Vagina (tissue), 2 donors: ENCODE results near the gene FMN2.

Source experiments
- POLR2A ChIP-seq, 2 donors: fragments of 450-650 bp; IDR thresholded peaks; one replicate each; pipeline ENCODE4 v1.6.1; 2017; ENCODE audit warnings: antibody characterized with exemption in 2 of 2, mild to moderate bottlenecking in 2 of 2, moderate library complexity in 2 of 2
- POLR2AphosphoS5 ChIP-seq, 2 donors: sonication (generic); formaldehyde crosslinking; IDR thresholded peaks; one replicate each; pipeline ENCODE4 v1.9.0; 2017; ENCODE audit warnings: antibody characterized with exemption in 2 of 2, mild to moderate bottlenecking in 2 of 2, low read depth in 1 of 2; ENCODE audit not compliant: insufficient read depth in 1 of 2
- TF ChIP-seq, protein P1 (sequence below), 3 experiments: fragments of 450-650 bp in 2 of 3; fragments of 200-600 bp in 1 of 3; sonication (generic) in 1 of 3; IDR thresholded peaks; one replicate each; pipeline ENCODE4 v1.5.1; 2017 to 2019; ENCODE audit warnings: antibody characterized with exemption in 3 of 3, mild to moderate bottlenecking in 2 of 3, moderate library complexity in 2 of 3

- TF ChIP-seq POLR2A (IDR thresholded peaks at IDR 0.05) (no peak), POLR2AphosphoS5 (IDR thresholded peaks at IDR 0.05; ENCODE audit: insufficient read depth in 1 of 2, low read depth in 1 of 2) (no peak)
- TF ChIP-seq, protein P1, sequence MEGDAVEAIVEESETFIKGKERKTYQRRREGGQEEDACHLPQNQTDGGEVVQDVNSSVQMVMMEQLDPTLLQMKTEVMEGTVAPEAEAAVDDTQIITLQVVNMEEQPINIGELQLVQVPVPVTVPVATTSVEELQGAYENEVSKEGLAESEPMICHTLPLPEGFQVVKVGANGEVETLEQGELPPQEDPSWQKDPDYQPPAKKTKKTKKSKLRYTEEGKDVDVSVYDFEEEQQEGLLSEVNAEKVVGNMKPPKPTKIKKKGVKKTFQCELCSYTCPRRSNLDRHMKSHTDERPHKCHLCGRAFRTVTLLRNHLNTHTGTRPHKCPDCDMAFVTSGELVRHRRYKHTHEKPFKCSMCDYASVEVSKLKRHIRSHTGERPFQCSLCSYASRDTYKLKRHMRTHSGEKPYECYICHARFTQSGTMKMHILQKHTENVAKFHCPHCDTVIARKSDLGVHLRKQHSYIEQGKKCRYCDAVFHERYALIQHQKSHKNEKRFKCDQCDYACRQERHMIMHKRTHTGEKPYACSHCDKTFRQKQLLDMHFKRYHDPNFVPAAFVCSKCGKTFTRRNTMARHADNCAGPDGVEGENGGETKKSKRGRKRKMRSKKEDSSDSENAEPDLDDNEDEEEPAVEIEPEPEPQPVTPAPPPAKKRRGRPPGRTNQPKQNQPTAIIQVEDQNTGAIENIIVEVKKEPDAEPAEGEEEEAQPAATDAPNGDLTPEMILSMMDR (IDR thresholded peaks at IDR 0.05): no peak
Observed at GRCh38 chr1:240241278-240241677, 149.6 kb downstream of the FMN2 start.
